Measurements from ENCODE around the gene DIAPH2.

The DIAPH2 gene

GRCh38 chrX:97384685-97385084, 700.0 kb downstream of the DIAPH2 start:
- H3K79me2 ChIP-seq (ENCODE audit: control insufficient read depth, low read length) = no peaks in the 10 kb centered on the region
- H3K4me2 ChIP-seq (ENCODE audit: low read length) = no peak overlapping the region
- H3F3A ChIP-seq (ENCODE audit: control insufficient read depth, insufficient read depth) = no peaks in the 10 kb centered on the region
- no peaks in the 10 kb centered on the region for H3K36me3 ChIP-seq (ENCODE audit: control insufficient read depth, low read length)
- no peak overlapping the region for H3K4me3 ChIP-seq (ENCODE audit: low read length)
- no peaks in the 10 kb centered on the region for H3K27me3 ChIP-seq (ENCODE audit: control insufficient read depth, low read length)
- no peaks in the 10 kb centered on the region for H3K9me3 ChIP-seq (ENCODE audit: control insufficient read depth, insufficient read depth, low read length)
- no peak for TF ChIP-seq EZH2phosphoT487 (IDR thresholded peaks at IDR 0.05; ENCODE audit: borderline replicate concordance, low read length)
- no peak for TF ChIP-seq CTCF (IDR thresholded peaks at IDR 0.05; ENCODE audit: low read depth, low read length, poor library complexity, severe bottlenecking)
- no peaks in the 10 kb centered on the region for H4K20me1 ChIP-seq (ENCODE audit: control insufficient read depth, insufficient read depth, low read depth, low read length)
- 0 out of 2 replicates have a peak, but pooled peaks cover 2% of the 10 kb centered on the region for H3K4me1 ChIP-seq (ENCODE audit: control insufficient read depth, low read length)
- no peak overlapping the region for H3K27ac ChIP-seq (ENCODE audit: low read depth, low read length)
- no peaks in the 10 kb centered on the region for H3K9me2 ChIP-seq (replicated peaks; ENCODE audit: control insufficient read depth, low read length)

GRCh38 chrX:97387004-97387403, 702.4 kb downstream of the DIAPH2 start:
- Histone ChIP-seq H3K4me1 (ENCODE audit: control insufficient read depth, low read length) (0 out of 2 replicates have a peak, but pooled peaks cover 2% of the 10 kb centered on the region), H3K4me2 (ENCODE audit: low read length) (no peak overlapping the region), H3K9me2 (replicated peaks; ENCODE audit: control insufficient read depth, low read length) (no peaks in the 10 kb centered on the region), H3K27me3 (ENCODE audit: control insufficient read depth, low read length) (no peaks in the 10 kb centered on the region), H3K4me3 (ENCODE audit: low read length) (no peak overlapping the region), H3K27ac (ENCODE audit: low read depth, low read length) (no peak overlapping the region), H4K20me1 (ENCODE audit: control insufficient read depth, insufficient read depth, low read depth, low read length) (no peaks in the 10 kb centered on the region), H3F3A (ENCODE audit: control insufficient read depth, insufficient read depth) (no peaks in the 10 kb centered on the region), H3K9me3 (ENCODE audit: control insufficient read depth, insufficient read depth, low read length) (no peaks in the 10 kb centered on the region), H3K79me2 (ENCODE audit: control insufficient read depth, low read length) (no peaks in the 10 kb centered on the region), H3K36me3 (ENCODE audit: control insufficient read depth, low read length) (no peaks in the 10 kb centered on the region)
- no peak for TF ChIP-seq CTCF (IDR thresholded peaks at IDR 0.05; ENCODE audit: low read depth, low read length, poor library complexity, severe bottlenecking)
- TF ChIP-seq EZH2phosphoT487 (IDR thresholded peaks at IDR 0.05; ENCODE audit: borderline replicate concordance, low read length) = no peak

- Histone ChIP-seq H3F3A (ENCODE audit: control insufficient read depth, insufficient read depth) (no peaks in the 10 kb centered on the region), H3K27me3 (ENCODE audit: control insufficient read depth, low read length) (no peaks in the 10 kb centered on the region), H3K79me2 (ENCODE audit: control insufficient read depth, low read length) (no peaks in the 10 kb centered on the region), H3K27ac (ENCODE audit: low read depth, low read length) (no peak overlapping the region), H3K9me2 (replicated peaks; ENCODE audit: control insufficient read depth, low read length) (no peaks in the 10 kb centered on the region), H4K20me1 (ENCODE audit: control insufficient read depth, insufficient read depth, low read depth, low read length) (no peaks in the 10 kb centered on the region), H3K9me3 (ENCODE audit: control insufficient read depth, insufficient read depth, low read length) (no peaks in the 10 kb centered on the region), H3K4me1 (ENCODE audit: control insufficient read depth, low read length) (0 out of 2 replicates have a peak, but pooled peaks cover 2% of the 10 kb centered on the region), H3K4me2 (ENCODE audit: low read length) (no peak overlapping the region), H3K4me3 (ENCODE audit: low read length) (no peak overlapping the region), H3K36me3 (ENCODE audit: control insufficient read depth, low read length) (no peaks in the 10 kb centered on the region)
- TF ChIP-seq CTCF (IDR thresholded peaks at IDR 0.05; ENCODE audit: low read depth, low read length, poor library complexity, severe bottlenecking) (no peak), EZH2phosphoT487 (IDR thresholded peaks at IDR 0.05; ENCODE audit: borderline replicate concordance, low read length) (no peak)
These were observed 705.1 kb downstream of the DIAPH2 start for GRCh38 chrX:97389761-97390192.

Measured in DOHH2 (cell line).